CD4-positive, alpha-beta T cell treated with Interleukin-15 for 4 hours (primary cell): ENCODE measurements around the gene ACTA1.
"Not testable (repeated sequence)": the region's sequence is repeated elsewhere in the genome, so short reads cannot be mapped to it uniquely, and the experiment has no call there.

ENCODE experiments used
- DNase-seq: peaks from one replicate; pipeline ENCODE4 v3.0.0-alpha.2; 2020; ENCODE audit warnings: low spot score

ACTA1 gene

GRCh38 chr1:229409616-229410369 lies 24.1 kb downstream of the ACTA1 start:
- no peak for DNase-seq

- no peak for DNase-seq
These were observed 25.3 kb downstream of the ACTA1 start for GRCh38 chr1:229408458-229409037.

GRCh38 chr1:229407206-229408026 lies 26.5 kb downstream of the ACTA1 start:
- no peak for DNase-seq

- no peak for DNase-seq
These were observed 27.1 kb downstream of the ACTA1 start for GRCh38 chr1:229406798-229407197.

GRCh38 chr1:229403573-229403972 lies 30.3 kb downstream of the ACTA1 start:
- no peak for DNase-seq

- no peak for DNase-seq
These were observed 30.9 kb downstream of the ACTA1 start for GRCh38 chr1:229402993-229403392.

GRCh38 chr1:229402329-229402728 lies 31.6 kb downstream of the ACTA1 start:
- not testable (repeated sequence) for DNase-seq

GRCh38 chr1:229397762-229398161 lies 36.1 kb downstream of the ACTA1 start:
- no peak for DNase-seq

GRCh38 chr1:229396585-229397206 lies 37.2 kb downstream of the ACTA1 start:
- DNase-seq: no peak

- not testable (repeated sequence) for DNase-seq
These were observed 39.4 kb downstream of the ACTA1 start for GRCh38 chr1:229394517-229394916.

GRCh38 chr1:229392936-229393335 lies 41.0 kb downstream of the ACTA1 start:
- no peak for DNase-seq

- no peak for DNase-seq
These were observed 43.8 kb downstream of the ACTA1 start for GRCh38 chr1:229390130-229390529.

GRCh38 chr1:229388897-229389580 lies 44.9 kb downstream of the ACTA1 start:
- DNase-seq: no peak

- no peak for DNase-seq
These were observed 47.9 kb downstream of the ACTA1 start for GRCh38 chr1:229385853-229386456.

GRCh38 chr1:229384822-229385221 lies 49.1 kb downstream of the ACTA1 start:
- DNase-seq: no peak

- DNase-seq: no peak
These were observed 49.9 kb downstream of the ACTA1 start for GRCh38 chr1:229383961-229384360.

- DNase-seq: no peak
These were observed 50.7 kb downstream of the ACTA1 start for GRCh38 chr1:229383188-229383587.
